H9 (cell line): ENCODE measurements around the gene PDE1C. TPM values are rescaled to one million over a fixed set of nuclear protein-coding genes. Genes with fewer than 3 reads are reported as not detected.

Source experiments
- DNase-seq: peaks from one replicate; pipeline ENCODE4 v3.0.0-alpha.2; 2017
- H2AFZ ChIP-seq: one replicate; pipeline ENCODE4 v1.6.1; 2013; ENCODE audit warnings: mild to moderate bottlenecking, low read length, control low read depth, moderate library complexity
- H2AK5ac ChIP-seq: 2 replicates; pipeline ENCODE4 v1.6.1; 2013; ENCODE audit warnings: low read length, control low read depth, mixed read lengths; ENCODE audit not compliant: insufficient read length
- H2BK120ac ChIP-seq: one replicate; pipeline ENCODE4 v1.6.1; 2013; ENCODE audit warnings: low read depth, mild to moderate bottlenecking, low read length, control low read depth, inconsistent platforms; ENCODE audit not compliant: poor library complexity, severe bottlenecking
- H2BK12ac ChIP-seq: 2 replicates; pipeline ENCODE4 v1.6.1; 2013; ENCODE audit warnings: low read length, control low read depth, mixed read lengths, low read depth; ENCODE audit not compliant: insufficient read length
- H2BK15ac ChIP-seq: 2 replicates; pipeline ENCODE4 v1.6.1; 2013; ENCODE audit warnings: low read depth, low read length, control low read depth
- H2BK20ac ChIP-seq: one replicate; pipeline ENCODE4 v1.6.1; 2013; ENCODE audit warnings: low read depth, mild to moderate bottlenecking, low read length, control low read depth, inconsistent platforms; ENCODE audit not compliant: poor library complexity, severe bottlenecking
- H2BK5ac ChIP-seq: 2 replicates; pipeline ENCODE4 v1.6.1; 2013; ENCODE audit warnings: low read length, control low read depth, mixed read lengths; ENCODE audit not compliant: insufficient read length
- H3K14ac ChIP-seq: 2 replicates; pipeline ENCODE4 v1.6.1; 2013; ENCODE audit warnings: low read length, control low read depth; ENCODE audit not compliant: insufficient read depth
- H3K18ac ChIP-seq: 2 replicates; pipeline ENCODE4 v1.6.1; 2013; ENCODE audit warnings: low read depth, mild to moderate bottlenecking, mixed read lengths, low read length, control low read depth; ENCODE audit not compliant: insufficient read length
- H3K23ac ChIP-seq: 2 replicates; pipeline ENCODE4 v1.6.1; 2013; ENCODE audit warnings: low read length, control low read depth, mixed read lengths, low read depth; ENCODE audit not compliant: insufficient read length
- H3K23me2 ChIP-seq: 2 replicates; pipeline ENCODE4 v1.6.1; 2013; ENCODE audit warnings: low read depth, mild to moderate bottlenecking, mixed read lengths, low read length, control low read depth; ENCODE audit not compliant: insufficient read length, poor library complexity, severe bottlenecking
- H3K27ac ChIP-seq: 2 replicates; pipeline ENCODE4 v1.5.1; 2013; ENCODE audit warnings: low read length, control low read depth, mixed read lengths, low read depth; ENCODE audit not compliant: insufficient read length
- H3K27me3 ChIP-seq: 2 replicates; pipeline ENCODE4 v1.6.1; 2013; ENCODE audit warnings: low read length, control low read depth, inconsistent platforms; ENCODE audit not compliant: insufficient read depth
- H3K4ac ChIP-seq: 2 replicates; pipeline ENCODE4 v1.6.1; 2013; ENCODE audit warnings: low read depth, mild to moderate bottlenecking, control low read depth, inconsistent platforms, low read length, moderate library complexity
- H3K4me1 ChIP-seq: 2 replicates; pipeline ENCODE4 v1.6.1; 2013; ENCODE audit warnings: low read length, control low read depth, inconsistent platforms; ENCODE audit not compliant: insufficient read depth
- H3K4me2 ChIP-seq: 2 replicates; pipeline ENCODE4 v1.6.1; 2013; ENCODE audit warnings: low read length, control low read depth, mixed read lengths; ENCODE audit not compliant: insufficient read length, insufficient read depth
- H3K56ac ChIP-seq: 2 replicates; pipeline ENCODE4 v1.6.1; 2013; ENCODE audit warnings: low read depth, mild to moderate bottlenecking, mixed read lengths, low read length, control low read depth; ENCODE audit not compliant: insufficient read length
- H3K79me1 ChIP-seq: 2 replicates; pipeline ENCODE4 v1.6.1; 2013; ENCODE audit warnings: low read depth, mild to moderate bottlenecking, moderate library complexity, low read length, control low read depth, inconsistent platforms; ENCODE audit not compliant: insufficient read depth, poor library complexity, severe bottlenecking
- H3K79me2 ChIP-seq: 2 replicates; pipeline ENCODE4 v1.6.1; 2013; ENCODE audit warnings: low read length, control low read depth, inconsistent platforms; ENCODE audit not compliant: insufficient read depth
- H3K9ac ChIP-seq: 2 replicates; pipeline ENCODE4 v1.6.1; 2013; ENCODE audit warnings: low read length, control low read depth, mixed read lengths; ENCODE audit not compliant: insufficient read length; ENCODE audit errors: extremely low read depth
- H3K9me3 ChIP-seq: one replicate; pipeline ENCODE4 v1.6.1; 2013; ENCODE audit warnings: low read depth, low read length, inconsistent platforms; ENCODE audit not compliant: control insufficient read depth
- H3T11ph ChIP-seq: one replicate; pipeline ENCODE4 v1.6.1; 2013; ENCODE audit warnings: mild to moderate bottlenecking, low read length, control low read depth, inconsistent platforms
- H4K20me1 ChIP-seq: one replicate; pipeline ENCODE4 v1.6.1; 2013; ENCODE audit not compliant: control insufficient read depth, insufficient read length, insufficient read depth
- H4K5ac ChIP-seq: 2 replicates; pipeline ENCODE4 v1.6.1; 2013; ENCODE audit warnings: low read depth, mild to moderate bottlenecking, mixed read lengths, low read length, control low read depth; ENCODE audit not compliant: insufficient read length
- H4K8ac ChIP-seq: replicated peaks from 2 replicates; pipeline ENCODE4 v1.6.1; 2013; ENCODE audit warnings: low read length, control low read depth, mixed read lengths, low read depth; ENCODE audit not compliant: insufficient read length
- H4K91ac ChIP-seq: 2 replicates; pipeline ENCODE4 v1.6.1; 2013; ENCODE audit warnings: low read depth, mild to moderate bottlenecking, moderate library complexity, mixed read lengths, low read length, control low read depth; ENCODE audit not compliant: insufficient read length
- H3K27ac Mint-ChIP-seq, 3 experiments: 2 replicates in 2 of 3; 3 replicates in 1 of 3; pipeline ENCODE4 v1.8.0; 2020 to 2021; ENCODE audit warnings: mixed read lengths in 3 of 3, mild to moderate bottlenecking in 1 of 3, moderate library complexity in 1 of 3
- H3K27me3 Mint-ChIP-seq: 2 replicates; pipeline ENCODE4 v1.8.0; 2021; ENCODE audit warnings: low read depth, mild to moderate bottlenecking, moderate library complexity, mixed read lengths
- H3K36me3 Mint-ChIP-seq, 3 experiments: 2 replicates in 2 of 3; 3 replicates in 1 of 3; pipeline ENCODE4 v1.8.0; 2020 to 2021; ENCODE audit warnings: low read depth in 3 of 3, mixed read lengths in 3 of 3; ENCODE audit not compliant: insufficient read depth in 1 of 3
- H3K4me1 Mint-ChIP-seq, 2 experiments: 2 replicates each; pipeline ENCODE4 v1.8.0; 2020; ENCODE audit warnings: mixed read lengths in 2 of 2
- H3K4me3 Mint-ChIP-seq, 2 experiments: 2 replicates in 1 of 2; 3 replicates in 1 of 2; pipeline ENCODE4 v1.8.0; 2020 to 2021; ENCODE audit warnings: mild to moderate bottlenecking in 2 of 2, mixed read lengths in 2 of 2, moderate library complexity in 1 of 2
- H3K9me3 Mint-ChIP-seq, 2 experiments: 2 replicates in 1 of 2; 3 replicates in 1 of 2; pipeline ENCODE4 v1.8.0; 2020; ENCODE audit warnings: mild to moderate bottlenecking in 2 of 2, mixed read lengths in 2 of 2, moderate library complexity in 1 of 2
- WGBS: extraction: QIAGEN DNeasy Blood & Tissue Kit; methylation state at CpG from one replicate; pipeline ENCODE4 v1.1.7; 2013; ENCODE audit warnings: missing lambda C conversion rate, low lambda C conversion rate, mixed read lengths; ENCODE audit not compliant: insufficient read length; ENCODE audit errors: extremely low coverage; 5-methylcytosine and 5-hydroxymethylcytosine counted together
- total RNA-seq: library from RNA; stranded (reverse); gene quantifications from 2 replicates; pipeline ENCODE4 v1.2.1, GENCODE V29; 2021
- TF ChIP-seq, protein P1 (sequence below): fragments of 200-600 bp; sonication (generic); conservative IDR thresholded peaks from 3 replicates; pipeline ENCODE4 v1.8.0; 2021; ENCODE audit warnings: antibody characterized with exemption, mild to moderate bottlenecking

Gene PDE1C
- total RNA-seq, 1 experiment from 2014 or later: 0.17 TPM

DNA sequence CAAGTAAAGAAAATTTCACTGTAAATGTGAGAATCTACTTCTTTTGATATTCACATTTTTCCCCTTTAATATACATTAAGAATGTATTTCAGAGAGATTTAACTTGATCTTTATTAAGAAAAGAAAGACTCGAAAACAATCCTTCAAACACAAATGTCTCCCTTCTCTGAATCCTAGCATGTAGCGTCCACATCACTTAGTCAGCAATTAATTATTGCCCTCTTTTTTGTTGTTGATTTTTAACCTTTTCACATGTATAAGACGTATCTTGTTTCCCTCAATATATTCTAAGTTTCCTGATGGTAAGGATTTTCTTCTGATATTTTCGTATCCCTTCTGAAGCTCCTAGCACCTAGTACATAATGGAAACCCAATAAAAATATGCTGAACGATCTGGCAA, 6.6 kb downstream of the PDE1C start:
- no peak overlapping the region for H3K27ac Mint-ChIP-seq
- no CpG with 5 or more reads among the region's 5 CpGs for WGBS
- Histone ChIP-seq H3K79me1 (no peaks in the 10 kb centered on the region), H3K27me3 (peaks cover 10% of the 10 kb centered on the region; the same call in 1 of the 2 replicates), H2AFZ (no peak overlapping the region), H3T11ph (no peak overlapping the region), H3K27ac (no peak overlapping the region), H3K4ac (no peak overlapping the region), H3K79me2 (no peaks in the 10 kb centered on the region), H2BK20ac (no peak overlapping the region), H3K14ac (no peak overlapping the region), H3K23ac (no peak overlapping the region), H4K91ac (no peak overlapping the region), H2BK15ac (no peak overlapping the region), H3K9me3 (no peaks in the 10 kb centered on the region), H2BK120ac (no peak overlapping the region), H2AK5ac (no peak overlapping the region), H3K4me2 (no peak overlapping the region), H3K4me1 (peaks cover 3% of the 10 kb centered on the region; the same call in 1 of the 2 replicates), H4K20me1 (no peaks in the 10 kb centered on the region), H3K23me2 (no peaks in the 10 kb centered on the region), H4K8ac (no peak overlapping the region), H3K18ac (no peak overlapping the region), H2BK12ac (no peak overlapping the region), H3K9ac (no peak overlapping the region), H3K56ac (no peak overlapping the region), H2BK5ac (no peak overlapping the region), H4K5ac (no peak overlapping the region)
- H3K4me1 Mint-ChIP-seq: peaks cover 21 to 29% of the 10 kb centered on the region in 2 experiments
- H3K36me3 Mint-ChIP-seq: no peaks in the 10 kb centered on the region
- H3K9me3 Mint-ChIP-seq: no peaks in the 10 kb centered on the region
- TF ChIP-seq, protein P1, sequence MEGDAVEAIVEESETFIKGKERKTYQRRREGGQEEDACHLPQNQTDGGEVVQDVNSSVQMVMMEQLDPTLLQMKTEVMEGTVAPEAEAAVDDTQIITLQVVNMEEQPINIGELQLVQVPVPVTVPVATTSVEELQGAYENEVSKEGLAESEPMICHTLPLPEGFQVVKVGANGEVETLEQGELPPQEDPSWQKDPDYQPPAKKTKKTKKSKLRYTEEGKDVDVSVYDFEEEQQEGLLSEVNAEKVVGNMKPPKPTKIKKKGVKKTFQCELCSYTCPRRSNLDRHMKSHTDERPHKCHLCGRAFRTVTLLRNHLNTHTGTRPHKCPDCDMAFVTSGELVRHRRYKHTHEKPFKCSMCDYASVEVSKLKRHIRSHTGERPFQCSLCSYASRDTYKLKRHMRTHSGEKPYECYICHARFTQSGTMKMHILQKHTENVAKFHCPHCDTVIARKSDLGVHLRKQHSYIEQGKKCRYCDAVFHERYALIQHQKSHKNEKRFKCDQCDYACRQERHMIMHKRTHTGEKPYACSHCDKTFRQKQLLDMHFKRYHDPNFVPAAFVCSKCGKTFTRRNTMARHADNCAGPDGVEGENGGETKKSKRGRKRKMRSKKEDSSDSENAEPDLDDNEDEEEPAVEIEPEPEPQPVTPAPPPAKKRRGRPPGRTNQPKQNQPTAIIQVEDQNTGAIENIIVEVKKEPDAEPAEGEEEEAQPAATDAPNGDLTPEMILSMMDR: no peak
- no peak overlapping the region for H3K4me3 Mint-ChIP-seq
- peaks cover 71% of the 10 kb centered on the region for H3K27me3 Mint-ChIP-seq
- DNase-seq: no peak
